WTC11 (cell line): Measurements from ENCODE around the gene AKR1E2. TPM values are rescaled to one million over a fixed set of nuclear protein-coding genes. Genes with fewer than 3 reads are reported as not detected.

Source experiments
- ATAC-seq: fragments of 200-7000 bp; cut with Tn5 transposase; 2 replicates; pipeline ENCODE4 v1.10.0; 2021; ENCODE audit warnings: mild to moderate bottlenecking, moderate library complexity
- CTCF ChIA-PET: fragments of 300-600 bp; sonication (Branson Sonifier 250); formaldehyde crosslinking; loops from one replicate; lab custom pipeline; 2021; ENCODE audit warnings: antibody characterized with exemption; lab: Charles Lee
- POLR2A ChIA-PET: fragments of 350-600 bp; sonication (Branson Sonifier 250); formaldehyde crosslinking; loops from one replicate; lab custom pipeline; 2021; ENCODE audit warnings: antibody characterized with exemption; lab: Charles Lee
- DNase-seq: peaks from one replicate; pipeline ENCODE4 v3.0.0; 2021; ENCODE audit warnings: low spot score
- H3K27ac Mint-ChIP-seq: 2 replicates; pipeline ENCODE4 v1.8.0; 2021; ENCODE audit warnings: mixed read lengths
- H3K27me3 Mint-ChIP-seq: 2 replicates; pipeline ENCODE4 v1.8.0; 2021; ENCODE audit warnings: low read depth, mild to moderate bottlenecking, moderate library complexity, mixed read lengths
- H3K36me3 Mint-ChIP-seq: 2 replicates; pipeline ENCODE4 v1.8.0; 2021; ENCODE audit warnings: mixed read lengths
- H3K4me1 Mint-ChIP-seq: 2 replicates; pipeline ENCODE4 v1.8.0; 2022; ENCODE audit warnings: mixed read lengths
- H3K4me3 Mint-ChIP-seq: 2 replicates; pipeline ENCODE4 v1.8.0; 2021; ENCODE audit warnings: mild to moderate bottlenecking, moderate library complexity, mixed read lengths
- H3K9me3 Mint-ChIP-seq: 2 replicates; pipeline ENCODE4 v1.8.0; 2021; ENCODE audit warnings: mixed read lengths
- CREM ChIP-seq: sonication (generic); formaldehyde crosslinking; IDR thresholded peaks from 2 replicates; pipeline ENCODE4 v1.8.1; 2022; ENCODE audit warnings: mild to moderate bottlenecking, missing genetic modification reagents, moderate library complexity
- E2F4 ChIP-seq: sonication (generic); formaldehyde crosslinking; IDR thresholded peaks from 2 replicates; pipeline ENCODE4 v1.8.1; 2022; ENCODE audit warnings: low read depth, mild to moderate bottlenecking, moderate library complexity, missing genetic modification reagents, borderline replicate concordance
- E2F5 ChIP-seq: sonication (generic); formaldehyde crosslinking; IDR thresholded peaks from 2 replicates; pipeline ENCODE4 v1.8.1; 2022; ENCODE audit warnings: mild to moderate bottlenecking, moderate library complexity, missing genetic modification reagents
- EMX1 ChIP-seq: fragments of 250-450 bp; sonication (Bioruptor Pico); IDR thresholded peaks from 2 replicates; pipeline ENCODE4 v1.8.0; 2021; ENCODE audit warnings: mild to moderate bottlenecking
- ESRRA ChIP-seq: sonication (generic); formaldehyde crosslinking; IDR thresholded peaks from 2 replicates; pipeline ENCODE4 v1.8.1; 2022; ENCODE audit warnings: mild to moderate bottlenecking, missing genetic modification reagents, borderline replicate concordance
- ETV6 ChIP-seq: sonication (generic); formaldehyde crosslinking; IDR thresholded peaks from 2 replicates; pipeline ENCODE4 v1.8.1; 2022; ENCODE audit warnings: mild to moderate bottlenecking, missing genetic modification reagents
- FOXJ3 ChIP-seq: sonication (generic); formaldehyde crosslinking; IDR thresholded peaks from 2 replicates; pipeline ENCODE4 v1.9.0; 2021; ENCODE audit warnings: missing genetic modification reagents, mild to moderate bottlenecking, borderline replicate concordance
- FOXP1 ChIP-seq: sonication (generic); formaldehyde crosslinking; IDR thresholded peaks from 2 replicates; pipeline ENCODE4 v1.8.0; 2022; ENCODE audit warnings: missing genetic modification reagents, mild to moderate bottlenecking, moderate library complexity, borderline replicate concordance
- GABPB1 ChIP-seq: sonication (generic); formaldehyde crosslinking; IDR thresholded peaks from 2 replicates; pipeline ENCODE4 v1.8.1; 2023; ENCODE audit warnings: mild to moderate bottlenecking, missing genetic modification reagents
- JAZF1 ChIP-seq: fragments of 250-450 bp; sonication (Bioruptor Pico); IDR thresholded peaks from 2 replicates; pipeline ENCODE4 v1.9.0; 2021; ENCODE audit warnings: moderate library complexity, mild to moderate bottlenecking, inconsistent platforms
- MYBL2 ChIP-seq: sonication (generic); formaldehyde crosslinking; IDR thresholded peaks from 2 replicates; pipeline ENCODE4 v1.8.1; 2023; ENCODE audit warnings: mild to moderate bottlenecking, moderate library complexity, missing genetic modification reagents
- NFYB ChIP-seq: sonication (generic); formaldehyde crosslinking; conservative IDR thresholded peaks from 2 replicates; pipeline ENCODE4 v1.8.0; 2022; ENCODE audit warnings: low read depth, missing genetic modification reagents
- OVOL2 ChIP-seq: fragments of 250-450 bp; sonication (Bioruptor Pico); IDR thresholded peaks from 2 replicates; pipeline ENCODE4 v1.9.0; 2021; ENCODE audit warnings: mild to moderate bottlenecking, borderline replicate concordance
- RORB ChIP-seq: fragments of 250-450 bp; sonication (Bioruptor Pico); IDR thresholded peaks from 2 replicates; pipeline ENCODE4 v1.9.0; 2021; ENCODE audit warnings: mild to moderate bottlenecking
- ZBTB43 ChIP-seq: sonication (generic); formaldehyde crosslinking; IDR thresholded peaks from 2 replicates; pipeline ENCODE4 v1.8.1; 2023; ENCODE audit warnings: mild to moderate bottlenecking, missing genetic modification reagents
- ZNF219 ChIP-seq: sonication (generic); formaldehyde crosslinking; IDR thresholded peaks from 2 replicates; pipeline ENCODE4 v1.8.0; 2023; ENCODE audit warnings: missing genetic modification reagents, mild to moderate bottlenecking, borderline replicate concordance
- ZNF317 ChIP-seq: sonication (generic); formaldehyde crosslinking; IDR thresholded peaks from 2 replicates; pipeline ENCODE4 v1.8.1; 2023; ENCODE audit warnings: low read depth, mild to moderate bottlenecking, moderate library complexity, missing genetic modification reagents, borderline replicate concordance
- total RNA-seq: library from RNA; stranded (reverse); gene quantifications from 3 replicates; pipeline ENCODE4 v1.2.3, GENCODE V29; 2021
- TF ChIP-seq, protein P1 (sequence below): fragments of 250-450 bp; sonication (Bioruptor Pico); IDR thresholded peaks from 2 replicates; pipeline ENCODE4 v2.1.2; 2022; ENCODE audit warnings: mild to moderate bottlenecking, moderate library complexity
- TF ChIP-seq, protein P2 (sequence below): sonication (generic); formaldehyde crosslinking; IDR thresholded peaks from 2 replicates; pipeline ENCODE4 v1.8.0; 2023; ENCODE audit warnings: missing genetic modification reagents, mild to moderate bottlenecking, borderline replicate concordance
- TF ChIP-seq, protein P3 (sequence below): sonication (generic); formaldehyde crosslinking; IDR thresholded peaks from 2 replicates; pipeline ENCODE4 v1.8.1; 2023; ENCODE audit warnings: mild to moderate bottlenecking, missing genetic modification reagents, borderline replicate concordance
- TF ChIP-seq, protein P4 (sequence below): sonication (generic); formaldehyde crosslinking; IDR thresholded peaks from 2 replicates; pipeline ENCODE4 v1.8.0; 2022; ENCODE audit warnings: mild to moderate bottlenecking, missing genetic modification reagents

The AKR1E2 gene
- total RNA-seq, 1 experiment from 2014 or later, result 1.7 TPM

GRCh38 chr10:4887501-4887900 is 61.5 kb downstream of the AKR1E2 start (continued):
- no peak for TF ChIP-seq RORB (CRISPR knock-in tag)
- no peak for TF ChIP-seq EMX1 (CRISPR knock-in tag)
- TF ChIP-seq FOXP1, result no peak
- no peak for TF ChIP-seq CREM (CRISPR knock-in tag)

DNA sequence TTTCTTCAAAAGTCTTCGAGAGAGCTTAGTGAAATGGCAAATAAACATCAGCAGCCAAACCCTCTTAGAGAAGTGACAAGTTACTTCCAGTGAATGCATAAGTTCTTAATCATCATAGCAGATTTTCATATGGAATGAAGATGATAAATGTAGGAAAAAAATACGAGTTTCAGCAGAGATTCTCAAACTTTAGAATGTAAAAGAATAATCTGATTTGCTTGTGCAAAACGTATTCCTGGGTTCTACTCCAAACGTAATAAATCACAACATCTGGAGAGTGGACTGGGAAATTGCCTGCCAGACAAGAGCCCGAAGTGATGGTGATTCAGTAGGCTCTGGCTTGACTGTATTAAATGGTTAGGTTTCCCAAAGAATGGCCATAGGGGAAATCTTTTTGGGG is 62.2 kb downstream of the AKR1E2 start:
- Mint-ChIP-seq H3K4me3 (no peak overlapping the region), H3K27me3 (no peaks in the 10 kb centered on the region), H3K4me1 (no peaks in the 10 kb centered on the region), H3K9me3 (no peaks in the 10 kb centered on the region), H3K27ac (no peak overlapping the region), H3K36me3 (no peaks in the 10 kb centered on the region)
- ChIA-PET POLR2A (no interaction called here), CTCF (interaction anchor here (2.4 kb wide), 1 partner anchor 39 kb away, joined by 9 read pairs; no protein-coding TSS in a partner anchor)
- ATAC-seq, result no peak
- no peak for DNase-seq
- no peak for TF ChIP-seq FOXJ3 (CRISPR knock-in tag)
- TF ChIP-seq E2F4 (CRISPR knock-in tag), result no peak
- TF ChIP-seq MYBL2 (CRISPR knock-in tag), result no peak
- TF ChIP-seq ZNF219 (CRISPR knock-in tag), result no peak
- no peak for TF ChIP-seq NFYB (CRISPR knock-in tag)
- TF ChIP-seq ZBTB43 (CRISPR knock-in tag), result no peak
- TF ChIP-seq ZNF317 (CRISPR knock-in tag), result no peak
- TF ChIP-seq JAZF1 (CRISPR knock-in tag), result no peak
- TF ChIP-seq, protein P1, sequence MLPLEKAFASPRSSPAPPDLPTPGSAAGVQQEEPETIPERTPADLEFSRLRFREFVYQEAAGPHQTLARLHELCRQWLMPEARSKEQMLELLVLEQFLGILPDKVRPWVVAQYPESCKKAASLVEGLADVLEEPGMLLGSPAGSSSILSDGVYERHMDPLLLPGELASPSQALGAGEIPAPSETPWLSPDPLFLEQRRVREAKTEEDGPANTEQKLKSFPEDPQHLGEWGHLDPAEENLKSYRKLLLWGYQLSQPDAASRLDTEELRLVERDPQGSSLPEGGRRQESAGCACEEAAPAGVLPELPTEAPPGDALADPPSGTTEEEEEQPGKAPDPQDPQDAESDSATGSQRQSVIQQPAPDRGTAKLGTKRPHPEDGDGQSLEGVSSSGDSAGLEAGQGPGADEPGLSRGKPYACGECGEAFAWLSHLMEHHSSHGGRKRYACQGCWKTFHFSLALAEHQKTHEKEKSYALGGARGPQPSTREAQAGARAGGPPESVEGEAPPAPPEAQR, result no peak
- TF ChIP-seq, protein P2, sequence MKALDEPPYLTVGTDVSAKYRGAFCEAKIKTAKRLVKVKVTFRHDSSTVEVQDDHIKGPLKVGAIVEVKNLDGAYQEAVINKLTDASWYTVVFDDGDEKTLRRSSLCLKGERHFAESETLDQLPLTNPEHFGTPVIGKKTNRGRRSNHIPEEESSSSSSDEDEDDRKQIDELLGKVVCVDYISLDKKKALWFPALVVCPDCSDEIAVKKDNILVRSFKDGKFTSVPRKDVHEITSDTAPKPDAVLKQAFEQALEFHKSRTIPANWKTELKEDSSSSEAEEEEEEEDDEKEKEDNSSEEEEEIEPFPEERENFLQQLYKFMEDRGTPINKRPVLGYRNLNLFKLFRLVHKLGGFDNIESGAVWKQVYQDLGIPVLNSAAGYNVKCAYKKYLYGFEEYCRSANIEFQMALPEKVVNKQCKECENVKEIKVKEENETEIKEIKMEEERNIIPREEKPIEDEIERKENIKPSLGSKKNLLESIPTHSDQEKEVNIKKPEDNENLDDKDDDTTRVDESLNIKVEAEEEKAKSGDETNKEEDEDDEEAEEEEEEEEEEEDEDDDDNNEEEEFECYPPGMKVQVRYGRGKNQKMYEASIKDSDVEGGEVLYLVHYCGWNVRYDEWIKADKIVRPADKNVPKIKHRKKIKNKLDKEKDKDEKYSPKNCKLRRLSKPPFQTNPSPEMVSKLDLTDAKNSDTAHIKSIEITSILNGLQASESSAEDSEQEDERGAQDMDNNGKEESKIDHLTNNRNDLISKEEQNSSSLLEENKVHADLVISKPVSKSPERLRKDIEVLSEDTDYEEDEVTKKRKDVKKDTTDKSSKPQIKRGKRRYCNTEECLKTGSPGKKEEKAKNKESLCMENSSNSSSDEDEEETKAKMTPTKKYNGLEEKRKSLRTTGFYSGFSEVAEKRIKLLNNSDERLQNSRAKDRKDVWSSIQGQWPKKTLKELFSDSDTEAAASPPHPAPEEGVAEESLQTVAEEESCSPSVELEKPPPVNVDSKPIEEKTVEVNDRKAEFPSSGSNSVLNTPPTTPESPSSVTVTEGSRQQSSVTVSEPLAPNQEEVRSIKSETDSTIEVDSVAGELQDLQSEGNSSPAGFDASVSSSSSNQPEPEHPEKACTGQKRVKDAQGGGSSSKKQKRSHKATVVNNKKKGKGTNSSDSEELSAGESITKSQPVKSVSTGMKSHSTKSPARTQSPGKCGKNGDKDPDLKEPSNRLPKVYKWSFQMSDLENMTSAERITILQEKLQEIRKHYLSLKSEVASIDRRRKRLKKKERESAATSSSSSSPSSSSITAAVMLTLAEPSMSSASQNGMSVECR (CRISPR knock-in tag), result no peak
- TF ChIP-seq GABPB1 (CRISPR knock-in tag), result no peak
- TF ChIP-seq ETV6, result no peak
- TF ChIP-seq OVOL2 (CRISPR knock-in tag), result no peak
- TF ChIP-seq E2F5 (CRISPR knock-in tag), result no peak
- TF ChIP-seq, protein P3, sequence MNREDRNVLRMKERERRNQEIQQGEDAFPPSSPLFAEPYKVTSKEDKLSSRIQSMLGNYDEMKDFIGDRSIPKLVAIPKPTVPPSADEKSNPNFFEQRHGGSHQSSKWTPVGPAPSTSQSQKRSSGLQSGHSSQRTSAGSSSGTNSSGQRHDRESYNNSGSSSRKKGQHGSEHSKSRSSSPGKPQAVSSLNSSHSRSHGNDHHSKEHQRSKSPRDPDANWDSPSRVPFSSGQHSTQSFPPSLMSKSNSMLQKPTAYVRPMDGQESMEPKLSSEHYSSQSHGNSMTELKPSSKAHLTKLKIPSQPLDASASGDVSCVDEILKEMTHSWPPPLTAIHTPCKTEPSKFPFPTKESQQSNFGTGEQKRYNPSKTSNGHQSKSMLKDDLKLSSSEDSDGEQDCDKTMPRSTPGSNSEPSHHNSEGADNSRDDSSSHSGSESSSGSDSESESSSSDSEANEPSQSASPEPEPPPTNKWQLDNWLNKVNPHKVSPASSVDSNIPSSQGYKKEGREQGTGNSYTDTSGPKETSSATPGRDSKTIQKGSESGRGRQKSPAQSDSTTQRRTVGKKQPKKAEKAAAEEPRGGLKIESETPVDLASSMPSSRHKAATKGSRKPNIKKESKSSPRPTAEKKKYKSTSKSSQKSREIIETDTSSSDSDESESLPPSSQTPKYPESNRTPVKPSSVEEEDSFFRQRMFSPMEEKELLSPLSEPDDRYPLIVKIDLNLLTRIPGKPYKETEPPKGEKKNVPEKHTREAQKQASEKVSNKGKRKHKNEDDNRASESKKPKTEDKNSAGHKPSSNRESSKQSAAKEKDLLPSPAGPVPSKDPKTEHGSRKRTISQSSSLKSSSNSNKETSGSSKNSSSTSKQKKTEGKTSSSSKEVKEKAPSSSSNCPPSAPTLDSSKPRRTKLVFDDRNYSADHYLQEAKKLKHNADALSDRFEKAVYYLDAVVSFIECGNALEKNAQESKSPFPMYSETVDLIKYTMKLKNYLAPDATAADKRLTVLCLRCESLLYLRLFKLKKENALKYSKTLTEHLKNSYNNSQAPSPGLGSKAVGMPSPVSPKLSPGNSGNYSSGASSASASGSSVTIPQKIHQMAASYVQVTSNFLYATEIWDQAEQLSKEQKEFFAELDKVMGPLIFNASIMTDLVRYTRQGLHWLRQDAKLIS (CRISPR knock-in tag), result no peak
- TF ChIP-seq, protein P4, sequence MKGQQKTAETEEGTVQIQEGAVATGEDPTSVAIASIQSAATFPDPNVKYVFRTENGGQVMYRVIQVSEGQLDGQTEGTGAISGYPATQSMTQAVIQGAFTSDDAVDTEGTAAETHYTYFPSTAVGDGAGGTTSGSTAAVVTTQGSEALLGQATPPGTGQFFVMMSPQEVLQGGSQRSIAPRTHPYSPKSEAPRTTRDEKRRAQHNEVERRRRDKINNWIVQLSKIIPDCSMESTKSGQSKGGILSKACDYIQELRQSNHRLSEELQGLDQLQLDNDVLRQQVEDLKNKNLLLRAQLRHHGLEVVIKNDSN (CRISPR knock-in tag), result no peak
- TF ChIP-seq ESRRA (CRISPR knock-in tag), result no peak
